ENCODE measurements around the gene PIK3C2G.

DNA sequence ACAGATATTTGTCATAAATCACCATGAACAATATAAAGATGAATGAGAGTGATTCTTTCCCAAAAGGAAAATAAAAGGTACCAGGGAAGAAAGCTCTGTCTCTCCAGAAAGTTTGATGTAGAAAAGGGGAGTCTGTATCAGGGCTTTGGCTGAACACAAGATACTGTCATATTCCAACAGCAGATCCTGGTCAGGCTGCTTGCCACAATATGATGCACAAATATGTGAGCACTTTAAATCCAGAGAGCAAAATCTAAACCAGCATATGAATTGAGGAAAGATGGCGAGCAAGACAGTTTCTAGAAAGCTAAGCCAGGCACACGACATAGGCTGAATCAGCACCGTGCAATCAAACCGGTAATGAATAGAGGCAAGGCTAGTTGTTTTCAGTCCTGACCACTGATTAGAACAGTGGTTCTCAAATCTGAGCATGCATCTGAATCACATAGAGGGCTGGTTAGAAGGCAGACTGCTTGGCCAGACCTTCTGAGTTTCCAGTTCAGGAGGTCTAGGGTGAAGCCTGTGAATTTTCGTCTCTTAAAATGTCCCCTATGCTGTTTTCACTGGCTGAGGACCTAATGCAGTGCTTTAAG is 415.8 kb downstream of the PIK3C2G start:
- TF ChIP-seq ZFP30 (CRISPR knock-in tag; IDR thresholded peaks at IDR 0.05) (no peak), TSHZ2 (CRISPR knock-in tag; IDR thresholded peaks at IDR 0.05) (no peak), RARB (CRISPR knock-in tag; IDR thresholded peaks at IDR 0.05) (no peak), ZC3H10 (CRISPR knock-in tag; IDR thresholded peaks at IDR 0.05) (no peak), GLIS3 (CRISPR knock-in tag; IDR thresholded peaks at IDR 0.05) (no peak), ZNF565 (CRISPR knock-in tag; conservative IDR thresholded peaks at IDR 0.05; ENCODE audit: low read depth) (no peak), OSR1 (CRISPR knock-in tag; IDR thresholded peaks at IDR 0.05) (no peak), BACH2 (CRISPR knock-in tag; IDR thresholded peaks at IDR 0.05; ENCODE audit: borderline replicate concordance) (no peak)
- TF ChIP-seq, protein P1, sequence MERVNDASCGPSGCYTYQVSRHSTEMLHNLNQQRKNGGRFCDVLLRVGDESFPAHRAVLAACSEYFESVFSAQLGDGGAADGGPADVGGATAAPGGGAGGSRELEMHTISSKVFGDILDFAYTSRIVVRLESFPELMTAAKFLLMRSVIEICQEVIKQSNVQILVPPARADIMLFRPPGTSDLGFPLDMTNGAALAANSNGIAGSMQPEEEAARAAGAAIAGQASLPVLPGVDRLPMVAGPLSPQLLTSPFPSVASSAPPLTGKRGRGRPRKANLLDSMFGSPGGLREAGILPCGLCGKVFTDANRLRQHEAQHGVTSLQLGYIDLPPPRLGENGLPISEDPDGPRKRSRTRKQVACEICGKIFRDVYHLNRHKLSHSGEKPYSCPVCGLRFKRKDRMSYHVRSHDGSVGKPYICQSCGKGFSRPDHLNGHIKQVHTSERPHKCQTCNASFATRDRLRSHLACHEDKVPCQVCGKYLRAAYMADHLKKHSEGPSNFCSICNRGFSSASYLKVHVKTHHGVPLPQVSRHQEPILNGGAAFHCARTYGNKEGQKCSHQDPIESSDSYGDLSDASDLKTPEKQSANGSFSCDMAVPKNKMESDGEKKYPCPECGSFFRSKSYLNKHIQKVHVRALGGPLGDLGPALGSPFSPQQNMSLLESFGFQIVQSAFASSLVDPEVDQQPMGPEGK (CRISPR knock-in tag; IDR thresholded peaks at IDR 0.05; ENCODE audit: borderline replicate concordance): no peak
- TF ChIP-seq, protein P2, sequence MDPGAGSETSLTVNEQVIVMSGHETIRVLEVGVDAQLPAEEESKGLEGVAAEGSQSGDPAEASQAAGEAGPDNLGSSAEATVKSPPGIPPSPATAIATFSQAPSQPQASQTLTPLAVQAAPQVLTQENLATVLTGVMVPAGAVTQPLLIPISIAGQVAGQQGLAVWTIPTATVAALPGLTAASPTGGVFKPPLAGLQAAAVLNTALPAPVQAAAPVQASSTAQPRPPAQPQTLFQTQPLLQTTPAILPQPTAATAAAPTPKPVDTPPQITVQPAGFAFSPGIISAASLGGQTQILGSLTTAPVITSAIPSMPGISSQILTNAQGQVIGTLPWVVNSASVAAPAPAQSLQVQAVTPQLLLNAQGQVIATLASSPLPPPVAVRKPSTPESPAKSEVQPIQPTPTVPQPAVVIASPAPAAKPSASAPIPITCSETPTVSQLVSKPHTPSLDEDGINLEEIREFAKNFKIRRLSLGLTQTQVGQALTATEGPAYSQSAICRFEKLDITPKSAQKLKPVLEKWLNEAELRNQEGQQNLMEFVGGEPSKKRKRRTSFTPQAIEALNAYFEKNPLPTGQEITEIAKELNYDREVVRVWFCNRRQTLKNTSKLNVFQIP (CRISPR knock-in tag; IDR thresholded peaks at IDR 0.05; ENCODE audit: borderline replicate concordance, low read depth): no peak

Data from SK-N-SH treated with all-trans-retinoic acid at 6 μM for 48 hours (cell line).